ENCODE data around the gene KIRREL3. TPM values are rescaled to one million over a fixed set of nuclear protein-coding genes. Genes with fewer than 3 reads are reported as not detected.

Gene KIRREL3
- polyA plus RNA-seq, 1 of the 3 experiments (the other 2 are of a cell fraction) = 3.7 TPM

GRCh38 chr11:126515501-126515900 lies 485.1 kb downstream of the KIRREL3 start:
- Histone ChIP-seq H3K36me3 (replicated peaks in 1 of 2; ENCODE audit: control insufficient read depth in 1 of 2, insufficient read depth in 2 of 2, low read length in 1 of 2) (no peaks in the 10 kb centered on the region), H3K79me2 (ENCODE audit: insufficient read depth) (no peaks in the 10 kb centered on the region), H3K9me2 (no peaks in the 10 kb centered on the region), H3K4me3 (ENCODE audit: low read depth in 2 of 2, low read length in 1 of 2) (no peak overlapping the region), H3K27ac (ENCODE audit: low read depth in 2 of 2, low read length in 1 of 2) (peak overlapping the region in 1 of 2 experiments; percentile 13; a peak in 2 of 4 replicates), H3K4me1 (ENCODE audit: control insufficient read depth in 1 of 2, insufficient read depth in 2 of 2, low read depth in 1 of 2, low read length in 1 of 2) (peaks cover 0 to 75% of the 10 kb centered on the region in 2 experiments; a peak in 2 of 4 replicates), H3K9me3 (no peaks in the 10 kb centered on the region), H3F3A (replicated peaks; ENCODE audit: insufficient read depth) (no peaks in the 10 kb centered on the region), H2AFZ (ENCODE audit: low read depth) (no peak overlapping the region), H3K4me2 (no peak overlapping the region), H4K20me1 (ENCODE audit: insufficient read depth) (no peaks in the 10 kb centered on the region), H3K27me3 (ENCODE audit: insufficient read depth) (no peaks in the 10 kb centered on the region), H3K9ac (no peak overlapping the region)
- 71% methylated on average over 5 of the region's 5 CpGs for WGBS (ENCODE audit: low lambda C conversion rate)
- TF ChIP-seq ELF1 (IDR thresholded peaks at IDR 0.05) (no peak), SIN3A (IDR thresholded peaks at IDR 0.05; ENCODE audit: borderline replicate concordance, low read depth, low read length) (no peak), NFIC (IDR thresholded peaks at IDR 0.05; ENCODE audit: borderline replicate concordance) (no peak), GABPA (IDR thresholded peaks at IDR 0.05; ENCODE audit: low read depth) (no peak), USF2 (IDR thresholded peaks at IDR 0.05; ENCODE audit: borderline replicate concordance, low read depth, low read length) (no peak), FOXM1 (IDR thresholded peaks at IDR 0.05; ENCODE audit: low read depth) (no peak), REST (IDR thresholded peaks at IDR 0.05; ENCODE audit: low read depth, low read length) (no peak), POLR2AphosphoS5 (IDR thresholded peaks at IDR 0.05; ENCODE audit: low read depth, low read length) (no peak)
- POLR2A ChIA-PET = no interaction called here
- CTCF ChIA-PET = interaction anchor here (0.9 to 1.6 kb wide), 4 partner anchors 29 to 475 kb away, joined by 3 to 6 read pairs (median 3); no protein-coding TSS in a partner anchor
- DNase-seq = no peak

GRCh38 chr11:126514061-126514693 lies 486.4 kb downstream of the KIRREL3 start:
- Histone ChIP-seq H2AFZ (ENCODE audit: low read depth) (no peak overlapping the region), H3K4me1 (ENCODE audit: control insufficient read depth in 1 of 2, insufficient read depth in 2 of 2, low read depth in 1 of 2, low read length in 1 of 2) (peaks cover 0 to 62% of the 10 kb centered on the region in 2 experiments; a peak in 2 of 4 replicates), H3F3A (replicated peaks; ENCODE audit: insufficient read depth) (no peaks in the 10 kb centered on the region), H3K9ac (no peak overlapping the region), H3K79me2 (ENCODE audit: insufficient read depth) (no peaks in the 10 kb centered on the region), H3K4me2 (no peak overlapping the region), H3K36me3 (replicated peaks in 1 of 2; ENCODE audit: control insufficient read depth in 1 of 2, insufficient read depth in 2 of 2, low read length in 1 of 2) (no peaks in the 10 kb centered on the region), H4K20me1 (ENCODE audit: insufficient read depth) (no peaks in the 10 kb centered on the region), H3K27ac (ENCODE audit: low read depth in 2 of 2, low read length in 1 of 2) (peak overlapping the region in 1 of 2 experiments; percentile 94; a peak in 2 of 4 replicates), H3K4me3 (ENCODE audit: low read depth in 2 of 2, low read length in 1 of 2) (no peak overlapping the region), H3K9me3 (no peaks in the 10 kb centered on the region), H3K9me2 (no peaks in the 10 kb centered on the region), H3K27me3 (ENCODE audit: insufficient read depth) (no peaks in the 10 kb centered on the region)
- TF ChIP-seq YY1 (IDR thresholded peaks at IDR 0.05; ENCODE audit: low read depth) (no peak), RCOR1 (IDR thresholded peaks at IDR 0.05; ENCODE audit: low read length) (0 out of 2 replicates have a peak, but pooled peaks have one; percentile 9), TCF12 (IDR thresholded peaks at IDR 0.05) (peak; percentile 31; the same call in 1 of the 2 replicates), GATA2 (CRISPR knock-in tag; IDR thresholded peaks at IDR 0.05) (peak; percentile 96), FOXJ3 (CRISPR knock-in tag; IDR thresholded peaks at IDR 0.05) (peak; percentile 97), JUND (IDR thresholded peaks at IDR 0.05) (no peak), NFIC (IDR thresholded peaks at IDR 0.05; ENCODE audit: borderline replicate concordance) (no peak), FOSL2 (IDR thresholded peaks at IDR 0.05; ENCODE audit: borderline replicate concordance, low read depth) (no peak), ZBTB33 (IDR thresholded peaks at IDR 0.05; ENCODE audit: borderline replicate concordance, low read depth) (no peak), MAX (IDR thresholded peaks at IDR 0.05; ENCODE audit: low read depth) (no peak), CHD2 (IDR thresholded peaks at IDR 0.05; ENCODE audit: low read length, partially characterized antibody) (peak; percentile 20), MXI1 (IDR thresholded peaks at IDR 0.05; ENCODE audit: low read depth, low read length) (0 out of 2 replicates have a peak, but pooled peaks have one; percentile 22), ELF1 (IDR thresholded peaks at IDR 0.05) (no peak), EP300 (IDR thresholded peaks at IDR 0.05; ENCODE audit: borderline replicate concordance in 1 of 2, low read depth in 1 of 2, low read length in 1 of 2) (peak in 1 of 2 experiments; percentile 82; a peak in 2 of 4 replicates), TAF1 (IDR thresholded peaks at IDR 0.05; ENCODE audit: borderline replicate concordance, low read depth, low read length) (no peak)
- CTCF ChIA-PET = interaction anchor here (0.7 to 3.5 kb wide), 7 partner anchors 11 to 156 kb away, joined by 3 to 19 read pairs (median 3); no protein-coding TSS in a partner anchor
- POLR2A ChIA-PET = interaction anchor here (1.2 to 1.8 kb wide), 3 partner anchors 31 to 73 kb away, joined by 4 read pairs; no protein-coding TSS in a partner anchor
- WGBS (ENCODE audit: low lambda C conversion rate) = 59% methylated on average over 10 of the region's 10 CpGs
- DNase-seq = peak; percentile 73

Measured in SK-N-SH (cell line).